ENCODE data around the gene MYL9. TPM values are rescaled to one million over a fixed set of nuclear protein-coding genes. Genes with fewer than 3 reads are reported as not detected.

The MYL9 gene
- total and polyA plus RNA-seq, 8 donors: 9.9 to 122 (median 31.7) TPM

- DNase-seq (peak in 2 of 6 donors; percentile 40), ATAC-seq (peak in 1 of 4 donors; percentile 19), FAIRE-seq (no peak)
- Histone ChIP-seq H3K27me3 (no peaks in the 10 kb centered on the region), H3K4me1 (no peaks in the 10 kb centered on the region), H3K36me3 (no peaks in the 10 kb centered on the region), H3K27ac (no peak overlapping the region), H3K4me3 (no peak overlapping the region), H3K9me3 (no peaks in the 10 kb centered on the region)
- WGBS, 2 donors: 70 to 74% methylated on average over 15 of the region's 15 CpGs
- no peak for TF ChIP-seq CTCF (IDR thresholded peaks at IDR 0.05)
- intact Hi-C loops (cut with DNase I): no loop called here
Measured at GRCh38 chr20:36544134-36545018, 3.1 kb downstream of the MYL9 start.

- ATAC-seq (no peak), FAIRE-seq (no peak), DNase-seq (peak in 1 of 6 donors; percentile 33)
- Histone ChIP-seq H3K4me1 (no peaks in the 10 kb centered on the region), H3K27ac (no peak overlapping the region), H3K27me3 (no peaks in the 10 kb centered on the region), H3K9me3 (no peaks in the 10 kb centered on the region), H3K4me3 (no peak overlapping the region), H3K36me3 (no peaks in the 10 kb centered on the region)
- intact Hi-C loops (cut with DNase I): no loop called here
- 82 to 86% methylated on average over 14 of the region's 14 CpGs for WGBS, 2 donors
- TF ChIP-seq CTCF (IDR thresholded peaks at IDR 0.05): no peak
Measured at GRCh38 chr20:36546111-36546736, 4.9 kb downstream of the MYL9 start.

GRCh38 chr20:36547186-36548005 lies 6.1 kb downstream of the MYL9 start:
- FAIRE-seq: no peak
- DNase-seq: no peak
- no peak overlapping the region for H3K27ac ChIP-seq
- no peaks in the 10 kb centered on the region for H3K36me3 ChIP-seq
- ATAC-seq: no peak
- no peak for TF ChIP-seq CTCF (IDR thresholded peaks at IDR 0.05)
- intact Hi-C loops (cut with DNase I): no loop called here
- no peaks in the 10 kb centered on the region for H3K4me1 ChIP-seq
- 78% methylated on average over 12 of the region's 12 CpGs for WGBS, 2 donors
- no peaks in the 10 kb centered on the region for H3K27me3 ChIP-seq
- H3K9me3 ChIP-seq: no peaks in the 10 kb centered on the region
- H3K4me3 ChIP-seq: no peak overlapping the region

GRCh38 chr20:36548006-36548315 lies 6.6 kb downstream of the MYL9 start:
- no peak for TF ChIP-seq CTCF (IDR thresholded peaks at IDR 0.05)
- no peak for ATAC-seq
- Histone ChIP-seq H3K36me3 (no peaks in the 10 kb centered on the region), H3K9me3 (no peaks in the 10 kb centered on the region), H3K4me1 (no peaks in the 10 kb centered on the region), H3K27ac (no peak overlapping the region), H3K4me3 (no peak overlapping the region), H3K27me3 (no peaks in the 10 kb centered on the region)
- WGBS, 2 donors: 63 to 73% methylated on average over 12 of the region's 12 CpGs
- no peak for FAIRE-seq
- DNase-seq: peak in 1 of 6 donors; percentile 61
- intact Hi-C loops (cut with DNase I): no loop called here
